Sigmoid colon (tissue), 3 donors: Measurements from ENCODE around the gene MLN.

Experiments used
- POLR2A ChIP-seq, 2 donors: fragments of 450-650 bp; IDR thresholded peaks; one replicate each; pipeline ENCODE4 v1.6.1; 2016; ENCODE audit warnings: antibody characterized with exemption in 2 of 2, mild to moderate bottlenecking in 2 of 2, moderate library complexity in 2 of 2
- TF ChIP-seq, protein P1 (sequence below), 4 experiments: fragments of 450-650 bp in 3 of 4; fragments of 200-600 bp in 1 of 4; IDR thresholded peaks; one replicate each; pipeline ENCODE4 v1.5.1; 2016 to 2019; ENCODE audit warnings: antibody characterized with exemption in 4 of 4, mild to moderate bottlenecking in 3 of 4, moderate library complexity in 2 of 4

DNA sequence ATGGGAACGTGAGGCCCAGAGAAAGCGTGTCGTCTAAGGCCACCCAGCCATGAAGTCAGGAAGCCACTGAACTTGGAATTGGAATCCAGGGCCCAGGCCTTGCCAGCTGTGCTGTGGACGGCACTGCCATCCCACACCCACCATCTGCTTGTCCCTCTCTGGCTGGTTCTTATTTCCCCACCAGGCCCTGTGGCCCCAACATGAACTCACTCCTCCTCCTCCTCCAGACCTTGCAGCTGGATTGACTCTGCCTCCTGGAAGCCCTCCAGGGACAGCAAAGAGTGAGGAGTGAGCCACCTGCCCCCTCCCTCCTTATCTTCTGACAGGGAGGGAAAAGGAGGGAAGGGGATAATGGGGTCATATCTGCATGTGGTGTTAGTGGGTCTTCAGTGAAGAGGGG lies 41.1 kb downstream of the MLN start:
- TF ChIP-seq, protein P1, sequence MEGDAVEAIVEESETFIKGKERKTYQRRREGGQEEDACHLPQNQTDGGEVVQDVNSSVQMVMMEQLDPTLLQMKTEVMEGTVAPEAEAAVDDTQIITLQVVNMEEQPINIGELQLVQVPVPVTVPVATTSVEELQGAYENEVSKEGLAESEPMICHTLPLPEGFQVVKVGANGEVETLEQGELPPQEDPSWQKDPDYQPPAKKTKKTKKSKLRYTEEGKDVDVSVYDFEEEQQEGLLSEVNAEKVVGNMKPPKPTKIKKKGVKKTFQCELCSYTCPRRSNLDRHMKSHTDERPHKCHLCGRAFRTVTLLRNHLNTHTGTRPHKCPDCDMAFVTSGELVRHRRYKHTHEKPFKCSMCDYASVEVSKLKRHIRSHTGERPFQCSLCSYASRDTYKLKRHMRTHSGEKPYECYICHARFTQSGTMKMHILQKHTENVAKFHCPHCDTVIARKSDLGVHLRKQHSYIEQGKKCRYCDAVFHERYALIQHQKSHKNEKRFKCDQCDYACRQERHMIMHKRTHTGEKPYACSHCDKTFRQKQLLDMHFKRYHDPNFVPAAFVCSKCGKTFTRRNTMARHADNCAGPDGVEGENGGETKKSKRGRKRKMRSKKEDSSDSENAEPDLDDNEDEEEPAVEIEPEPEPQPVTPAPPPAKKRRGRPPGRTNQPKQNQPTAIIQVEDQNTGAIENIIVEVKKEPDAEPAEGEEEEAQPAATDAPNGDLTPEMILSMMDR (IDR thresholded peaks at IDR 0.05) = no peak
- TF ChIP-seq POLR2A (IDR thresholded peaks at IDR 0.05) = no peak
